GM23338 (cell line): ENCODE measurements around the gene CPNE5.

ENCODE experiments used
- CTCF ChIP-seq, 2 experiments: fragments of 200-600 bp in 1 of 2; sonication (generic) in 1 of 2; conservative IDR thresholded peaks; 2 replicates each; pipeline versions ENCODE4 v1.5.1 to v1.6.1; 2016 to 2017; ENCODE audit warnings: antibody characterized with exemption in 2 of 2, low read depth in 2 of 2, mild to moderate bottlenecking in 2 of 2, moderate library complexity in 1 of 2
- EZH2 ChIP-seq: fragments of 200-600 bp; sonication (generic); IDR thresholded peaks from one replicate; pipeline ENCODE4 v1.8.0; 2017; ENCODE audit warnings: antibody characterized with exemption, mild to moderate bottlenecking, low read depth; ENCODE audit not compliant: unreplicated experiment
- POLR2AphosphoS5 ChIP-seq: IDR thresholded peaks from 2 replicates; pipeline ENCODE4 v1.6.1; 2016; ENCODE audit warnings: antibody characterized with exemption, low read depth

GRCh38 chr6:36865835-36866234 lies 26.6 kb upstream of the CPNE5 start:
- no peak for TF ChIP-seq EZH2
- TF ChIP-seq CTCF (conservative IDR thresholded peaks at IDR 0.05; ENCODE audit: low read depth in 2 of 2), result no peak
- TF ChIP-seq POLR2AphosphoS5, result no peak
